ENCODE results near the gene RASA2.
"Not testable (repeated sequence)": the region's sequence is repeated elsewhere in the genome, so short reads cannot be mapped to it uniquely, and the experiment has no call there.

DNA sequence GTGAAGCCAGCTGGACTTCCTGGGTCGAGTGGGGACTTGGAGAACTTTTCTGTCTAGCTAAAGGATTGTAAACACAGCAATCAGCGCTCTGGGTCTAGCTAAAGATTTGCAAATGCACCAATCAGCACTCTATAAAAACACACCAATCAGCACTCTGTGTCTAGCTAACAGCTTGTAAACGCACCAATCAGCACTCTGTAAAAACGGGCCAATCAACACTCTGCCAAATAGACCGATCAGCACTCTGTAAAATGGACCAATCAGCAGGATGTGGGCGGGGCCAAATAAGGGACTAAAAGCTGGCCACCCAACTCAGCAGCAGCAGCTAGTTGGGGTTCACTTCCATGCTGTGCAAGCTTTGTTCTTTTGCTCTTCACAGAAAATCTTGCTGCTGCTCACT lies 141.5 kb downstream of the RASA2 start:
- TF ChIP-seq, protein P1, sequence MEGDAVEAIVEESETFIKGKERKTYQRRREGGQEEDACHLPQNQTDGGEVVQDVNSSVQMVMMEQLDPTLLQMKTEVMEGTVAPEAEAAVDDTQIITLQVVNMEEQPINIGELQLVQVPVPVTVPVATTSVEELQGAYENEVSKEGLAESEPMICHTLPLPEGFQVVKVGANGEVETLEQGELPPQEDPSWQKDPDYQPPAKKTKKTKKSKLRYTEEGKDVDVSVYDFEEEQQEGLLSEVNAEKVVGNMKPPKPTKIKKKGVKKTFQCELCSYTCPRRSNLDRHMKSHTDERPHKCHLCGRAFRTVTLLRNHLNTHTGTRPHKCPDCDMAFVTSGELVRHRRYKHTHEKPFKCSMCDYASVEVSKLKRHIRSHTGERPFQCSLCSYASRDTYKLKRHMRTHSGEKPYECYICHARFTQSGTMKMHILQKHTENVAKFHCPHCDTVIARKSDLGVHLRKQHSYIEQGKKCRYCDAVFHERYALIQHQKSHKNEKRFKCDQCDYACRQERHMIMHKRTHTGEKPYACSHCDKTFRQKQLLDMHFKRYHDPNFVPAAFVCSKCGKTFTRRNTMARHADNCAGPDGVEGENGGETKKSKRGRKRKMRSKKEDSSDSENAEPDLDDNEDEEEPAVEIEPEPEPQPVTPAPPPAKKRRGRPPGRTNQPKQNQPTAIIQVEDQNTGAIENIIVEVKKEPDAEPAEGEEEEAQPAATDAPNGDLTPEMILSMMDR (IDR thresholded peaks at IDR 0.05) = not testable (repeated sequence)
- not testable (repeated sequence) for TF ChIP-seq POLR2AphosphoS5 (IDR thresholded peaks at IDR 0.05; ENCODE audit: low read depth, low read length)
- TF ChIP-seq, protein P2, sequence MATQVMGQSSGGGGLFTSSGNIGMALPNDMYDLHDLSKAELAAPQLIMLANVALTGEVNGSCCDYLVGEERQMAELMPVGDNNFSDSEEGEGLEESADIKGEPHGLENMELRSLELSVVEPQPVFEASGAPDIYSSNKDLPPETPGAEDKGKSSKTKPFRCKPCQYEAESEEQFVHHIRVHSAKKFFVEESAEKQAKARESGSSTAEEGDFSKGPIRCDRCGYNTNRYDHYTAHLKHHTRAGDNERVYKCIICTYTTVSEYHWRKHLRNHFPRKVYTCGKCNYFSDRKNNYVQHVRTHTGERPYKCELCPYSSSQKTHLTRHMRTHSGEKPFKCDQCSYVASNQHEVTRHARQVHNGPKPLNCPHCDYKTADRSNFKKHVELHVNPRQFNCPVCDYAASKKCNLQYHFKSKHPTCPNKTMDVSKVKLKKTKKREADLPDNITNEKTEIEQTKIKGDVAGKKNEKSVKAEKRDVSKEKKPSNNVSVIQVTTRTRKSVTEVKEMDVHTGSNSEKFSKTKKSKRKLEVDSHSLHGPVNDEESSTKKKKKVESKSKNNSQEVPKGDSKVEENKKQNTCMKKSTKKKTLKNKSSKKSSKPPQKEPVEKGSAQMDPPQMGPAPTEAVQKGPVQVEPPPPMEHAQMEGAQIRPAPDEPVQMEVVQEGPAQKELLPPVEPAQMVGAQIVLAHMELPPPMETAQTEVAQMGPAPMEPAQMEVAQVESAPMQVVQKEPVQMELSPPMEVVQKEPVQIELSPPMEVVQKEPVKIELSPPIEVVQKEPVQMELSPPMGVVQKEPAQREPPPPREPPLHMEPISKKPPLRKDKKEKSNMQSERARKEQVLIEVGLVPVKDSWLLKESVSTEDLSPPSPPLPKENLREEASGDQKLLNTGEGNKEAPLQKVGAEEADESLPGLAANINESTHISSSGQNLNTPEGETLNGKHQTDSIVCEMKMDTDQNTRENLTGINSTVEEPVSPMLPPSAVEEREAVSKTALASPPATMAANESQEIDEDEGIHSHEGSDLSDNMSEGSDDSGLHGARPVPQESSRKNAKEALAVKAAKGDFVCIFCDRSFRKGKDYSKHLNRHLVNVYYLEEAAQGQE (IDR thresholded peaks at IDR 0.05; ENCODE audit: insufficient read depth in 1 of 2, low read depth in 2 of 2, low read length in 1 of 2) = not testable (repeated sequence)
